GM08714 (cell line): ENCODE measurements around the gene GRIK4.

Experiments
- H3K4me3 ChIP-seq: fragments of 200-500 bp; sonication (Bioruptor generic); 2 replicates; pipeline ENCODE4 v1.5.1; 2014; ENCODE audit warnings: mild to moderate bottlenecking, low read length, inconsistent platforms
- ZNF274 ChIP-seq: IDR thresholded peaks from 2 replicates; pipeline ENCODE4 v1.6.1; 2012; ENCODE audit warnings: mild to moderate bottlenecking, low read depth, low read length

The GRIK4 gene

DNA sequence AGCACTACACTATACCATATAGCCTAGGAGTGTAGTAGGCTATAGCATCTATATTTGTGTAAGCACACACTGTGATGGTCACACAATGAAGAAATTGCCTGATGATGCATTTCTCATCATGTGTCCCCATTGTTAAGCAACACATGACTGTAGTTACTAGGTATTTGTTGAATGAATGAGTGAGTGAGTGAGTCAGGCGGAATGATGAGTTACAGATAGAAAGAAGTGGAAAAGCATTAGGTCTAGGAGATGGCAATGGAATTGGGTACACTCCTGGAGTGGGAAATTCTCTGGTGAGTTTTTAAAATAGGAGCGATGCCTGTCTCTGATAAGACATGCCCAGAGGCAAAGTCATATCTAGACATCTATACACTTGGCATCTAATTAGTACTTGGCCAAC lies 351.8 kb downstream of the GRIK4 start:
- no peak for TF ChIP-seq ZNF274
- H3K4me3 ChIP-seq, result no peak overlapping the region

- TF ChIP-seq ZNF274, result no peak
- no peak overlapping the region for H3K4me3 ChIP-seq
Observed at GRCh38 chr11:120867024-120867423, 355.5 kb downstream of the GRIK4 start.

GRCh38 chr11:120867531-120867930 lies 356.0 kb downstream of the GRIK4 start:
- no peak for TF ChIP-seq ZNF274

GRCh38 chr11:120867988-120868387 lies 356.4 kb downstream of the GRIK4 start:
- H3K4me3 ChIP-seq, result no peak overlapping the region
- TF ChIP-seq ZNF274, result no peak

More at GRCh38 chr11:120867531-120867930, 356.0 kb downstream of the GRIK4 start:
- no peak overlapping the region for H3K4me3 ChIP-seq

- no peak for TF ChIP-seq ZNF274
- H3K4me3 ChIP-seq, result no peak overlapping the region
Observed at GRCh38 chr11:120869097-120869496, 357.5 kb downstream of the GRIK4 start.

DNA sequence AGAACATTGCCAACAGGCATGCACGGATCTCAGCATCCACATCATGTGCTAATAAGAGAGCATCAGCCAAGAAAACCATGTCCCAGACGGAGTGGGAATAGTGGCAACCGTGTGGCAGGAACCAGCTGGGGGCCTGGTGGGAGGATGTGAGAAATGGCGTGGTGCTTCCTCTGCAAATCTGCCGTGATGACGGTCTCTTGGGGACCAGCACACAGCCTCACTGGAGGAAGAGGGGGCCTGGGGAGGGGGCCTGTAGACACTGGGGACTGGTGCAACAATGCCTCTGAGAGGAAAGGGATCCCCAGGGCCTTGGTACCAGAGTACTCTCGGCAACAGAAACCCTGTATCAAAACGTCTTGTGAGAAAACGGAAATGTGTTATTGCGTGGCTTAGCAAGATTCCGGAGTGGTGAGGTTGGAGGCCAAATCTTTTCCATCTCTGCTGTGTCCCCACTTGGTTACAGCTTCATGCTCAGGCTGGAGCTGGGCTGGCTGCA lies 358.0 kb downstream of the GRIK4 start:
- no peak overlapping the region for H3K4me3 ChIP-seq
- no peak for TF ChIP-seq ZNF274

DNA sequence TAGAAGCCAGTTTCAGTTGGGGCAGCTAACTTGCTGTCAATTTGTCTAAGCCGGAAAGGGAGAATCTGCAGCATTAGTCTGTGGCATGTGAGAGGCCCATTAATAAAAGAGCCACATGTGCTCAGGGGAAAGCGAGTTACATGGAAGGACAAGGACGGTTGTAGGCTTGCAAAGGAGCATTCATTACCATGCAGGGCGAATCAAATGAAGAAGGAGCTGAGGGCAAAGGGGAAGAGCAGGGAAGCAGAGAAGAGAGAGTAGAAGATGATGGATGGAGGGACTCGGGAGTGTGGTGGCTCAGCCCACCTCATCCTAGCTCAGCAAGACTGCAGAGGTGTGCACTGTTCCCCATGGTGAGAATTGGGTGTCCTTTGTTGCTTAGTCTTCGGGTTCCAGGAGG lies 359.6 kb downstream of the GRIK4 start:
- H3K4me3 ChIP-seq, result no peak overlapping the region
- no peak for TF ChIP-seq ZNF274

- no peak for TF ChIP-seq ZNF274
- no peak overlapping the region for H3K4me3 ChIP-seq
Observed at GRCh38 chr11:120871924-120872323, 360.4 kb downstream of the GRIK4 start.

GRCh38 chr11:120873966-120874735 lies 362.6 kb downstream of the GRIK4 start:
- no peak overlapping the region for H3K4me3 ChIP-seq
- TF ChIP-seq ZNF274, result no peak

GRCh38 chr11:120875986-120876385 lies 364.4 kb downstream of the GRIK4 start:
- H3K4me3 ChIP-seq, result no peak overlapping the region
- TF ChIP-seq ZNF274, result no peak

- no peak overlapping the region for H3K4me3 ChIP-seq
- no peak for TF ChIP-seq ZNF274
Observed at GRCh38 chr11:120877746-120878365, 366.3 kb downstream of the GRIK4 start.

GRCh38 chr11:120878781-120879180 lies 367.2 kb downstream of the GRIK4 start:
- TF ChIP-seq ZNF274, result no peak

GRCh38 chr11:120880498-120881175 lies 369.1 kb downstream of the GRIK4 start:
- no peak for TF ChIP-seq ZNF274
- no peak overlapping the region for H3K4me3 ChIP-seq

More at GRCh38 chr11:120878781-120879180, 367.2 kb downstream of the GRIK4 start:
- H3K4me3 ChIP-seq, result no peak overlapping the region

DNA sequence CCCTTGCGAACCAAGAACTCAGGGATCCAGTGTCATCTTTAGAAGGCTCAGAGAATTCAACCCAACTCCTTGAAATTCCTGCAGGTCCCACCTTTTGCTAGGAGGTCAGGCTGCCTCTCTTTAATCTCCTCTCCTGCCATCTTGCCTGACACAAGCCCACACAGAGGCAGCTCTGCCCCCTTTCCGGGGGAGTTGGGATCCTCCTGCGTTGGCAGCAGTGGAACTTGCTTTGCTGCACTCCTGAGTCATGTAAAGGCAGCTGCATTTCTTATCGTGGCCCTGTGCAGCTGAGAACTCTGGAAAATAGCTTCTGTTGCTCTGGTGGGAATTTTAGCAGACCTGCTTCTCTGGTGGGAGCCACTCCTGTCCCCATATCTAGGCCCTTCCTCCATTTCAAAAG lies 370.0 kb downstream of the GRIK4 start:
- no peak overlapping the region for H3K4me3 ChIP-seq
- no peak for TF ChIP-seq ZNF274

- no peak overlapping the region for H3K4me3 ChIP-seq
- TF ChIP-seq ZNF274, result no peak
Observed at GRCh38 chr11:120882175-120882574, 370.6 kb downstream of the GRIK4 start.
